ENCODE results near the gene LRTM2.

The LRTM2 gene

DNA sequence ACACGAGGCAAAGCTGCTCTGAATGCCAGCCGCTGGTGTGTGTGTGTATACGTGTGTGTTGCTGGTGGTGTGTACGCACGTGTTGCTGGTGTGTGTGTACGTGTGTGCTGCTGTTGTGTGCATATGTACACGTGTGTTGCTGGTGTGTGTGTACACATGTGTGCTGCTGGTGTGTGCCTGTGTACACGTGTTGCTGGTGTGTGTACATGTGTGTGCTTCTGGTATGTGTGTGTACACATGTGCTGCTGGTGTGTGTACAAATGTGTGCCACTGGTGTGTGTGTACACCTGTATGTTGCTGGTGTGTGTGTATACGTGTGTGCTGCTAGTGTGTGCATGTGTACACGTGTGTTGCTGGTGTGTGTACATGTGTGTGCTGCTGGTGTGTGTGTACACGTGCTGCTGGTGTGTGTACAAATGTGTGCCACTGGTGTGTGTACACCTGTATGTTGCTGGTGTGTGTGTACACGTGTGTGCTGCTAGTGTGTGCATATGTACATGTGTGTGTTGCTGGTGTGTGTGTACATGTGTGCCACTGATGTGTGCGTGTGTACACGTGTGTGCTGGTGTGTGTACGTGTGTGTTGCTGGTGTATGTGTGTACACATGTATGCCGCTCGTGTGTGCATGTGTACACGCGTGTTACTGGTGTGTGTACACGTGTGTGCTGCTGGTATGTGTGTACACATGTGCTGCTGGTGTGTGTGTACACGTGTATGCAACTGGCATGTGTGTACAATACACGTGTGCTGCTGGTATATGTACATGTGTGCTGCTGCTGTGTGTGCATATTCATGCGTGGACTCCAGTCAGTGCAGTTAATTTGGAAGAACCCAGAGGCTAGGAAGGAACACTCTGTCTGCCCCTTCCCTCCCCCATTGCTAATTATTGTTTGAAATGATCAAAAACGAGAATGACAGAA is 50.9 kb downstream of the LRTM2 start:
- FAIRE-seq: no peak

DNA sequence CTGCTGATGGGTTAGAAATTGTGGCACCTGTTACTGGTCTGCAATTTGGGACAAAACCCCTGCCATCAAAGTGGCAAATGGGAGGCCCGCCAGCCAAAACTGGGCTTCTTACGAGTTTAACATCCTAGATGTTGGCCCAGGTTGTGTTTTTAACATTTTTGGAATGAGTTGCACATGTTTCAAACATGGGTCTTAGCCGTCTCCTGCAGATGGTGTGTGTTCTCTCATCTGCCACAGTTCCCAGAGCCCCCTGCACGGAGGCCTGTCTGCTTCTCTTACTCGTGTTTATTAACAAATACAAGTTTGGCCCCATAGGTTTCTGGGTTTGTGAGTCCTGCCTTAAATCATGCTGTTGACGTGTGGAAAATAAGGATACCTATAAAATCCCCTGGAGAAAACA is 51.6 kb downstream of the LRTM2 start:
- FAIRE-seq: no peak

DNA sequence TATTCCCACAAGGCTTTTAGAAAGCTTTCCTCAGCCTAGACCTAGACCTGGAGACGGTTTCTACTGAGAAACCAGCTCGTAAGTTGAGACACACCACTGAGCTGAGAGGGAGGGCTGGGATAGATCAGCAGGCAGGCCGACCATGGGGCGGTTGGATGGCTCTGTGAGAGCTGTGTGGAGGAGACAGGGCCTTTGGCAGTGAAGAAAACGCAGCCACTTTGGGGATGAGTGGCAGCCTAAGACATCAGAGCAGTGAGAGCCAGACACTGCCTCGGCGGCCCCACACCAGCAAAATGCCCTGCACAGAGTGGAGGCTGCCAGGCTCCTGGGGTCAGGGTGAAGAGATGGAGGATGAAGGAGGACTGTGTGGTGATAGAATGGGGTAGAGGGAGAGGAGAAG is 52.1 kb downstream of the LRTM2 start:
- no peak for FAIRE-seq

DNA sequence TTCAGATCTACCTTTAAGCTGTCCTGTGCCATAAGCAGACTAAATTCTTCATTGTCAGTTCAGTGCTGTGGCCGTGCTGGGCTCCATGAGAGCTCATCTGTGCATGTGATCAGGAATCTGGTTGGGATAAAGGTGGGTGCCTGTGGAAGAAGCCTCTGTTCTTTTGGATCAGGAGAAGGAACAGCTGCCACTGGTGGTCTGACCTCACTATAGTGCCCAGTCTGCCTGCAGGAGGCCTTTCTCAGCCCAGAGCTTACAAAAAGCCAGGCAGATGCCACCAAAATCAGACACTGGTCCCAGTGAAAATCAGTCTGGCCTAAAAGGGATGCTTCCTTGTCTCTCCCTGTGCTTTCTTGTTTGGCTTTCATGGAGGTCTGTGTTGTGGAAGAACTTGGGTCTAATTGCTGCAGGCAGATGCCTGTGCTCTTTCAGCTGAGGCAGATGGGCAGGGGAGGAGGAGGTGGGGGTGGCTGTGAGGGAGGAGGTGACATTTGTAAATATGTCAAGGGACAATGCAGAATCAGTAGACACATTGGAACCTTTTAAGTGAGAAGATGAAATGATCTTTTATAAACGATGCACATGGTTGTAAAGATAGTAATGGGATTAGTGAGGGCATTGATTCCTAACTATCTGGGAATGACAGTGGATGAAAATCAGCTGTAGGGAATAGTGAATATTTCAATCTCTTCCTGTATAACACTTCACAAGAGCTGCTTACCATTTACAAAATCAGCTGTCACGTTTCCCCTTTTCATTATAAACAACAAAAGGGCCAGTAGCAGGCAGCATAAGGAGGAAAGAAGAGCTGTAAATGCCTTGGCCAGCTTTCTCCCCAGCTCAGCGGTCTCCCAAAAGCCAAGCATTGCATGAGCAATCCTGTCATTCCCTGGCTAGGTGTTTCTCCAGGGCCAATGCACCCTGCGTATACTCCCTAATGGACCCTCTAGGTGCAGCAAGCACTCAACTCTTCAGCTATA is 53.5 kb downstream of the LRTM2 start:
- FAIRE-seq: no peak

DNA sequence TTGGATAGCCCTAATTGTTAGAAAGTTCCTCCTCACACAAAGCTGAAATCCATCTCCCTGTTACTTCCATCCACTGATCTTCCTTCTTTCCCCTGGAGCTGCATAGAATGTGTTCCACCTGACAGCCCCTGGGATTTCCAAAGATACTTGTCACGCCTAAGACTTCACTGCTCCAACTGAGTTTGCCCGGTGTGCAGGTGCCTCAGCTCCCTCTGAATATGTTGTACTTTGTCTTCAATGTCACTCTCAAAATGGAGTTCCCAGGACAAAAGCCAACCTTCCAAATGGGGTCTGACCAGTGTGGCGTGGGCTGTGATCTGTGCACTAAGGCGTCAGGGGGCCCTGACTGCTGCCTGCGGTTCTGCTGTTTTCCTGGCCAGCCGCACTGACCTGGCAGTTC is 55.2 kb downstream of the LRTM2 start:
- no peak for FAIRE-seq

DNA sequence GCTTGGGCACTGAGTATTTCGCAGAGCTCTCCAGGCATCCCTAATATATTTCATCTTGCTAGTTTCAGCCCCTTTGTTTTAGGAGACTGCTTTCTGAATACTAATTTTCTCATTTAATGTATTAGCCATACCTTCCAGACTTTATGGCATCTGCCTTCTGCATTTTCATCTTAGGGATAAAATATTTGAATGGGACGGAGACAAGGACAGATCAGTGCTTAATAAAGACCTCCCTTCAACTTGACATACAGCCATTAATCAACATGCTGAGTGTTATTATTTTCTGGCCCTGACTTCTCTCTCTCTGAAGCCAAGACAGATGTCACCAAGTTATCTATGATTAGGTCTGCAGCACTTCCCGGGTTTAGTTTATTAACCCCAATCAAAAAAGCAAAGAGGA is 55.7 kb downstream of the LRTM2 start:
- FAIRE-seq: no peak

DNA sequence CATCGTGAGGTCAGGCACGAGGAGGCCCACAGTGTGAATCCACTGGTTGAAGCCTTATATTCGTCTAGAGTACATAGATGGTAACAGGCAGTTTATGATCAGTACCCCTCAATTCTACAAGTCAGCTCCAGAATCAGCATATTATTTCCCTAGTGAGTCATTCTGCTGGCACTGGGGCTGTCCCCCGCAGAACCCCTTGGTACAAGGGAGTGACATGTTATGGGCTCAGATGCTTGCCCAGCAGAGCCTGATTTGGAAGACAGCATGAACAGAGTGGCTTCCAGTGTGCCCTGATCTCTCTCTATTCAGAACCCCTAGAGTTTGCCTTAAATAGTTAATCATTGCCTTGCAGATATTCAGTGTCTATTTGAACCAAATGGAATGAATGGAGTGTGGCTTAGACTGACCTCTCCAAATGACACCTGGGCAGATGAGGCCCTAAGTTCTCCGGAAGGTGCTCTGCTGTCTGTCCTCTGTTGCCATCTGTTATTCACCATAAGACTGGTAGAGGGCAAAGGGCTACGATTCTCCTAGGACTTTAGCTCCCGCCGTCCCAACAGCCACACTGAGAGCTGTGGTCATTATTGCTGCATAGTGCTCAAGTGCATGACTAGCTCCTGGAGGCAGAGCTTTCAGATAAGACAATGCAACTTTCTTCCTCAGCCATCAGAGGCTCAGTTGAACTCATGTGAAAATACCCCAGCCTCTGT is 57.0 kb downstream of the LRTM2 start:
- no peak for FAIRE-seq

DNA sequence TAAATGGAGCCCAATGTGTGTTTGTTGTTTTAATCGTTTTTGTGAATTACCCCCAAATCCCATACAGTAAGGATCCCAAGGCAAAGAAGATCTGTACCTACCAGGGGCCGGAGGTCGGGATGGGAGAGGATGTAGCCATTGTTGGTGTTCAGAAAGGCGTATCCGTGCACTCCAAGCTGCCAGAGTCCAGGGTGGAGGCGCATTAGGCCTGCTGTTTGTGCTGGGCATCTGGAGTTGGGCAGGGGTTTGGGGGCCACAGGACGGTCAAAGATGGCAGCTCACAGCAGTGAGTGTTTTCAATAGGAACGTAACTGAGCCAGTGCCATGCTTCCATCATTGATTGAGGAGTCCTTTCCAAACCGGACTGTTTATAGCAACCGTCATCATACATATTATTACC is 57.8 kb downstream of the LRTM2 start:
- FAIRE-seq: no peak

DNA sequence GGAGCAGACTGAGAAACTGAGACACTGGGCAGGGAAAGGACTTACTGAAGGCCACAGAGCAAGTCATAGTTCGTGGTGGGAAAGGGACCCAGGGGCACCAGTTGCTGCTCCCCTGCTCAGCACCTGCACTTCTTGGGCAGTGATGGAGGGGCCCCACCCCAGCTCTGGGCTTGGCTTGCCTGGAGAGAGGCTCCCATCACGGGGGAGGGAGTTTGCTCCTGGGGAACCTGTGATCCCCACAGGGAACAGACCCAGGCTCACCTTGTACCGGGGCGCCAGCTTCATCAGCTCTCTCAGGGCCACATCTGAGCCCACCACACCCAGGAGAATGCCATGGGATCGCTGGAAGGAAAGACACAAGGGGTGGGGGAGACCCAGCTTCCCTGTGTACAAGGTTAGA is 58.3 kb downstream of the LRTM2 start:
- FAIRE-seq: no peak

DNA sequence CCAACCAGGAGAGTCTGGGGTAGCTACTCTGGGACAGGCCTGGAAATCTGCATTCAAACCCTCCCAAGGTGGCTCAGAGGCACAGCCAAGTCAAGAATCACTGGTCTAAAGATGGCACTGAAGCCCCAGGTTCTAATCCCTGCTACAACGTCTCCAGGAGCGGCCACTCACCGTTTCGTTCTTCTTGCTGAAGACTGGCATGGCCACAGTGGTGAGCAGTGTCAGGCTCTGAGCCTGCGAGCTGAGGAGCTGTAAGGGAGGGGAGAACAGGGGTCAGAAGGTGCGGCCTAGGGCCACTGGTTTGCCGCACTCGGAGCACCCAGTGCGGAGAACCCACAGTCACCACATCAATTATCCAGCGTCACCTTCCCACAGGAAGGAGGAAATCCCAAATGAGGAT is 59.3 kb downstream of the LRTM2 start:
- FAIRE-seq: no peak

DNA sequence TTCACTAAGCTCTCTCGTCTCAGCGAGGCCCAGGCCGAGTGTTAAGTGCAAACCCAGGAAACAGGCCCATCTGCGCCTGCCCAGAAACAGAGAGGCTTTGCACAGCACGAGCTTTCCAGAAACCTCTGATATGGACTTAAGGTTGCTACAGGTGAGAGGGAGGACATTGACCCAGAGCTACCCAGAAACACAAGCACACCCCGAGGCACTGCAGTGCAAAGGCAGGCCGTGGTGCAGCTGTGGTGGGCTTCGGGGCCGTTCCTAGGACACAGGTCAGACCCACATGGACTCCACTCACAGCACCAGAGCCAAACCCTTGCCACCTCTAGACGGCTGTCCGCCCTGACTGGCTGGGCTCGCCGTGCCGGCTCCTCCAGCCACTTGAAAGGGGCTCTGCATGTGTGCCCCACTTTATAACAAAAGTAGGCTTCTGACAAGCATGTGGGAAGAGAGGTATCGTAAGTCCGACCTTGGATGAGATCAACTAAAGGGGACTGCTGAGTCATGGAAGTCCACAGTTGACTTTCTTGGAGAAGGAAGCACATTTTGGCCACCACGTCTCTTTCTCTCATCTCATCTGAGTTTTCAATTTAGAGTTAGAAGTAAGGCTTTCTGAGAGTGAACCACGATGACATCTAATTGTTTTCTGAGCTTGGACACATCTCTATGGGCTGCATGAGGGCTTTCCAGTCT is 59.9 kb downstream of the LRTM2 start:
- FAIRE-seq: no peak

DNA sequence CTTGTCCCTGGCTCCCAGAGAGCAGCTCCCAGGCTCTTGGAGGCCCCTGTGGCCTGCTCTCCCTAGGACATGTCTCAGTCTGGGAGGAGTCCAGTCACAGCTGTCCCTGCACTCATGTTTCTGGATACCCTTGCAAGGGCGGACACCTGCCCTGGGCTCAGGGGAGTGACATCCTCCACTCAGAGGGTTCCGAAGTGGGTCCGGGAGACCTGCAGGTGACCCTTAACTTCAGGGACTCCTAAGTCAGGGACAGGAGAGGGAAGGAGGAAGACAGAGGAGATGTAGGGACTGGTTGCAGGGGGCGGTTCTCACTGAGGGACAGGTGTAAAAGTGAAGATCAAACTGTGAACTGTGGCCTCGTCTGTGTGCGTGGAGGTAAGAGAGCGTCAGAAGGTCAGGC is 60.5 kb downstream of the LRTM2 start:
- FAIRE-seq: no peak

DNA sequence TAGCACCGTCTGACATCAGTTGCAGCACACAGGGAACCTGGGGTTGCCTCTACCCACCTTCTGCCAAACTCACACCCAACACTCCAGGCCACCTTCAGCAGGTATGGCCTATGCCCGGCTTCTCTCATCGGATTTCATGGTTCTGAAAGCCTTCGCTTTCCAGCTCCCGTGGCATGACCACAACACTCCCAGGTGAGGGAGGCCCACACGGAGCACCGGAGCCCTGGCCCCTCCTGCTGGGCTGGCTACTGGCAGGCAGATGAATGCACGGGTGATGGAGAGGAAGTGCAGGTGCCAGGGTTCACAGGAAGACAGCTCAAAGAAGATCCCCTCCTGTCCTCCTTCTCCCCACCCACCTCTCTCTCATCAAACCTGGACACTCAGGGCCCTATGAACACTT is 60.9 kb downstream of the LRTM2 start:
- no peak for FAIRE-seq

DNA sequence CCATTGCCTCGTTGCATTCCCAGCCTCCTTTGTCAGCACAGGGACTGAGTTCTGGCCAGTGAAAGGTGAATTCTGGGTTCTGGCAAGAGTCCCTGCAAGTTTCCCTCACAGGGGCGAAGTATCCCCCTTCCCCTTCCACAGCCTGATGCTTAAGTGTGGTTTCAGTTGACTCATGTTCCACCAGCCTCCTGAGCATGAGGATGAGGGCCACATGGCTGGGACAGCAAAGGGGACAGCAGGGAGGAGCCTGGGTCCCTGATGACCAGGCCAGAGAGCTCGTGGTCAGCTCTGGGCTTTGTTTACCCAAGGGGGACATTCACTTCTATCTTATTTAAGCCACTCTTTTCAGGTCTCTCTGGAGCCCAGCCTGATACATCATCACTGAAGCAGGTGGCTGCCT is 61.6 kb downstream of the LRTM2 start:
- no peak for FAIRE-seq

DNA sequence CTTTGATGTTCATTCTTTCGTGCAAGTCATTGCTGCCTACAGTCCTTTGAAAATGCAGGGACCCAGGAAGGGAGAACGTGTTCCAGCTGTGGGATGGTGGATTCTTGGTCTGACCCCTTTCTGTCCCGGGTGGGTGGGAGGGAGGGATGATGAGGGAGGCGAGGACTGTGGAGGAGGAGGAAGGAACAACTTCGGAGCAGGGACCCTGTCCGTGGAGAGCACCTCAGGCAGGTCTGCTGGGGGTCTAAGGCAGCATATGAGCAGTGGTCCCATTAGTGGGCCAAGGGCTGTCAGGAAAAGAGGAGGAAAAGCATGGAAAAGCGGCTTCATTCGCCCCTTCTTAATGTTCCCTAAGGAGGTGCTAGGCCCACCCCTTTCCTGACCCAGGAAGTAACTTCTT is 62.0 kb downstream of the LRTM2 start:
- FAIRE-seq: no peak

DNA sequence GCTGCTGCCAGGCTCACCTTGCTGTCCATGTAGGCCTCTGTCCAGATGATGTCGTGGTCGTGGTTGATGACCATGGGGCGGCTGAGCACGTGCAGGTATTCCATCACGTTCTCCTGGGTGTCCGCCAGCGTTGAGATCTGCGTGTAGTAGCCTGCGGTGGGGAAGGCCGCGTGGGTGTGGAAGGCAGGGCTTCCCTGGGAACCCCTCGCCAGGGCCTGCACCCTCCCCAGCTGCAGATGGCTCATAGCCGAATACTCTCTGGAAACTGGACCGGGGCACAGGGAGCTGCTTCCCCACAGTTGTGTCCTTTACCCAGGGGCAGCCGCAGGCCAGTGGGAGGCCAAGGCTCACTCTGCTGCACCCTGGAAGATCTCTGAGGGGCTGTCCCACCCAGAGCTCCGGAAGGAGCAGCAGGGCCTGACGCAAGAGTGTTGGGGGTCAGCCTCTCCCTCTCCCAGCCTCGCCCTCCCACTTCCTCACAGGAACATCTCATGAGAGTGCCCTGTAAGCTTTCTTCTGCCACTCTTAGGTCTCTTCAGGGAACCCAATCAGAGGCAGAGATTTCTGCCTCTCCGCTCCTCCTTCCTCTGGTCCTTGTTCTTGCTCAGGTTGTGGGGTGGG is 62.6 kb downstream of the LRTM2 start:
- no peak for FAIRE-seq

DNA sequence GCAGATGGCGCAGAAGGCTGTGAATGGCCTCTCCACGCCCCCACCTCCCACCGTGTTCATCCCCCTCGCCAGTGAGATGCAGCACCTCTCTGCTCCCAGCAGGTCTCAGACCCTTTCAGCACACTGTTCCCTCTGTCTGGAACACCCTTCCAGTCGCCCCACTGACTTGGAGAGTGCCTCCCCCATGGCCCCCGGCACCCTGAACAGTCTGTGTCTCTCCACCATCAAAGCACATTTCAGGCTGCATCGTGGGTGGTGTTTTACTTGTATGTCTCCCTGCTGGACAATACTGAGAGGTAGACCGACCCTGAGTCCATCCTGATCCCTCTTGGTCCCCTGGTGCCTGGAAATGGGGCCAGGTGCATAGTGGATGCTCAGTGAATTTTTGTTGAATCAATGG is 63.1 kb downstream of the LRTM2 start:
- no peak for FAIRE-seq

DNA sequence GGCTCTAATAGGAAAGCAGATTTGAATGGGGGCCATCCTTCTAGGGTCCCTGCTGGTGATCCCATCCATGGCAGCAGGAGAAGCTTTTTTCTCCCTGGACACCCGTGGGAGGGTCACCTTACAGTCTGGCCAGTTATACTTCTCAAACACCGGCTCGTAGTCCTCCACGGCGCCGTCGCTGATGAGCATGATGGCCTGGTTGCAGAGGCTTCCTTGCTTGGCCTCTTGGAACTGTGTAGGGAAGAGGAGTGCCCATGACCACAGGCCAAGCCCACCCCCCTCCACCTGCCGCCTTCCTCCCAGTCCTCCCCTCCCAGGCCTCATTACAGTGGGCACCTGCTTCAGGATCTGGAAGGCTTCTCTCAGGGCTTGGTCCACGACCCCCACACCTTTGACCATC is 64.3 kb downstream of the LRTM2 start:
- FAIRE-seq: no peak

DNA sequence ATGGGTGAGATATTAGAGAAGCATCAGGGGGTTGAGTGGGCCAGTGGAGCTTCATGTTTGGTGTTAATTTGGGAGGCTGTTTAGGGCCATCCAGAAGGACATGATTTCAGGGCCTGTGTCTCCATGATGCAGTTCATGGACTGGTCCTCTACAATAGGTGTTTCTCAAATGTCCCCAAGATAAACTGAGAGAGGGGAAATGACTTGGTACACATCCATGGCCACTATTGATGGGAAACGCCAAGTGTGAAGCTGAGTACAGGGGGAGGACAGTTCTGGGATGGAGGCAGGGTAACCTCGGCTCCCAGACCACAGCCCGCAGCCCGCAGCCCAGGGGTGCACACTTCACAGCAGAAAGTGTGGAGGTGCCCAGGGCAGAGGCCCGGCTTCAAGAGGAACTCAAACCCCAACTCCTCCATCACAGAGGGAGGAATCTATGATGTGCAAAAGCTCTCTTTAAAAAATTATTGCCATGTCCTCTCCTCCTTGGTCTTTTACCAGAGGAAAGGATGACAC is 64.8 kb downstream of the LRTM2 start:
- FAIRE-seq: no peak

DNA sequence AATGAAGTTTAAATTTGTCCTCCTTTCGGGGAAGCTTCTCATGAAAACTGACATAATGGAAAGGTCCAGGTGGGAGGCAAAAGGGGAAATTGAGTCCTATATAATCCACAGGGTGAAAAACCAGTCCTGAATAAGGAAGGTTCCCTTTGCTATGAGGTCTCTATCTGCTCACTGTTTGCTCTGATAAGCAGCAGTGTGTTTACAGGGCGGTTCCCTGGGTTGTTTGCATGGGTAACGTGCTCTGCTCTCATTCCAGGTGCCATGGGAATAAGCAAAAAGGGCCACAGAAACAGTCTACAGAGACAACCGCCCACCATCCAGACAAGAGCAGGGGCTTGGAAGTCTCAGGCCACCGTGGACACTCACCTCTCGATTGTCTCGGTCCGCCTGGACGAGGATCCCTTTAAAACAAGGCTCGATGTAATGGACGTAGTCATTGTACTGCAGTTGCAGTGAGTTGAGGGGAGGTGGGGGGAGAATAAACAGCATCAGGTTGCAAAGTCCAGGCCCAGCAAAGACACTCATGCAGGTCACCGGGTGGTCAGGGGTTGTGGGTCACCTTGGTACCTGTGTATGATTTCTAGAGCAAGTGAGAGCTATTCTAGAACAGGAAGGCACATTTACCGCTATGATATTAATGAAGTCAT is 65.4 kb downstream of the LRTM2 start:
- no peak for FAIRE-seq

Measured in G401.6 (cell line).